Muscle of arm (tissue), 12 donors: Measurements from ENCODE around the gene TMEM9. TPM values are rescaled to one million over a fixed set of nuclear protein-coding genes. Genes with fewer than 3 reads are reported as not detected.

Experiments used
- DNase-seq: peaks from one replicate; pipeline ENCODE4 v3.0.0-alpha.2; 2013
- polyA plus RNA-seq, 12 donors: library from polyadenylated mRNA; unstranded; fragments of 120-200 nt; gene quantifications; one replicate each; pipeline ENCODE4 v1.2.1, GENCODE V29; 2013; ENCODE audit not compliant: insufficient read length in 12 of 12

The TMEM9 gene
- polyA plus RNA-seq, 12 donors, result 43.1 to 101 (median 54.1) TPM; not detected in 1

DNA sequence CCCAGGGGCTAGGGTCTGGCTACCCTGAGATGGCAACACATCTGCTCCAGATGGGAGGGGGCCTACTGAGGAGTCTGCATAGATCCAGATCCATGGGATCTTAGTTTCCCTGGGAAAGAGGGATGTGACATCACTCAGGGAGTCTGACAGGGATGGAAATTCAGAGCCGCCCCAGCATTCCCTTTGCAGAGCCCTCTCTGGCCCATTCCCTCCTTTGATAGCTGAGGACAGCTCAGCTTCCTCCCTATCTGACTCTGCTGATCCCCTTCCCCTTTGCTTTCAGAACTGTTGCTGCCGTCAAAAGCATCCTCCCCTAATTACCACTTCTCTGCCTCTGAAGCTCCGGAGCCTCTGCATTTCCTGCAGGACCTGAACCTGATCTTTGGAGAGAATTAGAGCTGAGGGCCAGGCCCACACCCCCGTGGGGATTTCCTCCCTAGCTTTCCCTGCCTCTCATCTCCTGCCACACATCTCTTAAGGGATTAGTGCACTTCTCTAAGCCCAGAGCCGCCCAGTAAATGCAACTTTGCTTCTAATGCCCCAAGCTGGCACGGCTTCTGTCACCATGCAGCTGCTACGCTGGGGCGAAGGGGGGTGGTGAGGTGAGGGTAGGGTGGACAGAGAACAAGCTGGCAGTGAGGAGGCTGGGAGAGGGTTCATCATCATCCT, 17.8 kb downstream of the TMEM9 start:
- no peak for DNase-seq

- no peak for DNase-seq
These were observed 19.9 kb downstream of the TMEM9 start for GRCh38 chr1:201134405-201134804.

- DNase-seq, result no peak
These were observed 22.9 kb downstream of the TMEM9 start for GRCh38 chr1:201131398-201131797.

- DNase-seq, result no peak
These were observed 25.3 kb downstream of the TMEM9 start for GRCh38 chr1:201128962-201129361.

- no peak for DNase-seq
These were observed 25.8 kb downstream of the TMEM9 start for GRCh38 chr1:201128476-201128875.

DNA sequence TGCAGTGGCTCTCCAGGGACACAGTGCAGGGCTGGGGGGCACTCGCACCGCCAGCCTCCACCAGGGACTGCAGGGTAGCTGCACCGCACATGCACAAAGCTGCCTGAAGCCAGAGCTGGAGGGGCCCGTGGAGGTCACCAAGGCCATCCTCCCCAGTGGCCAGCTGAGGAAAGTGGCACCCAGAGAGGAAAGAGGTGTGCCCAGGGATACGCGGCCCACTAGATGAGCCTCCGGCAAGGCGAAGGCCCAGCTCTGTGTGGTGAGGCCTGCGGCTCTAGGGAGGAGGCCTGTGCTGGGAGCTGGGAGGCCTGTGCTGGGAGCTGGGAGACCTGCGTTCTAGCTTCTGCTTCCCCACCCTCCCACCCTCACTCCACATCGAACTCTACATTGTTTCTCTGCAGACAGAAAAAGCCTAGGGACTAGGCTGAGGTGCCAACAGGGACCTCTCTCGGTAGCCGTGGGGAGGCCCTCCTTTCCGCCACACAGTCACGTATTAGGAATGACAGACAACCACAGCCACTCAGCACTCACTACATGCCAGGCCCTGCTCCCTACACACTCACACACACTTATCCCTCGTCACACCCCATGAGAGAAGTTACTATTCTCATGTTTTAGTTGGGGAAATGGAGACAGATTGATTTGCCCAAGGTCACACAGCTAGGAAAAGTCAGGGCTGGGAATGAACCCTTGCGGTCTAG, 26.4 kb downstream of the TMEM9 start:
- no peak for DNase-seq

- DNase-seq, result no peak
These were observed 27.2 kb downstream of the TMEM9 start, which contains the start of gene ASCL5 for GRCh38 chr1:201126832-201127754. ASCL5 (minus strand) TSS chr1:201127184; CDS start chr1:201115372, 11,812 bp downstream.

- DNase-seq, result no peak
These were observed 27.8 kb downstream of the TMEM9 start for GRCh38 chr1:201126463-201126831.

DNA sequence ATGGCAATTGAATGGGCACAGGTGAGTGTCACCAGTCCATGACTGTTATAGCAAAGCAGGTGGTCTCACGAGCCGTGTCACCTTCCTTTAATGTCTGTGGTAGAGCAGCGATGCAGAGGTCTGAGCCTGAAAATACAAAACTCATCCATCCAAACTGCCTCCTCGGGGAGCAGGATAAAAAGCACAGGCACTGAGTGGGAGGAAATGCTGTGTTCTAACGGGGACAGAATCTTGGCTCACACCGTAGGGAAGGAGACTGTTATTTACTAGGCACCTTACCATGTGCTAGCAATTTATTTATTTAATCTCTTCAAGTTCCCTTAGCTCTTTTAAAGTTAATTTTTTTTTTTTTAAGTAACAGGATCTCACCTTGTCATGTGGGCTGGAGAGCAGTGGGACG, 28.5 kb downstream of the TMEM9 start:
- no peak for DNase-seq

GRCh38 chr1:201125019-201125418, 29.3 kb downstream of the TMEM9 start:
- DNase-seq, result no peak

DNA sequence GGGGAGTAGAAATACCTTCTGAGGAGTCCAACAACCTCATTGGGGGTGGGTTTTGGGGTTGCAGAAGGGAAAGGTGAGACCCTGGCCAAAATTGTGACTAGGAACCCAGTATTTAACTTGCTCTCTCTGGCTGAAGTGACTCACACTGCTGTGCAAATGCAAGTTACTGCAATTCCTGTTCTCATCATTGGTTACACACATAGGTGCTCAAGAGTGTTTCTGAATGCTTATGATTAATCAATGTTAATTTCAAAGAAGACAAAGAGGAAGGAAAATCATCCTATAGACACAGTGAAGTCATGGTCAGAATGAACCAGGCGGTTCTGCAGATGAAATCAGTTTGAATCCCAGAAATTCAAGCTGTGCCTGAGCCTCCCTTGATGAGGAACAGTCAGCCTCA, 30.4 kb downstream of the TMEM9 start:
- no peak for DNase-seq

DNA sequence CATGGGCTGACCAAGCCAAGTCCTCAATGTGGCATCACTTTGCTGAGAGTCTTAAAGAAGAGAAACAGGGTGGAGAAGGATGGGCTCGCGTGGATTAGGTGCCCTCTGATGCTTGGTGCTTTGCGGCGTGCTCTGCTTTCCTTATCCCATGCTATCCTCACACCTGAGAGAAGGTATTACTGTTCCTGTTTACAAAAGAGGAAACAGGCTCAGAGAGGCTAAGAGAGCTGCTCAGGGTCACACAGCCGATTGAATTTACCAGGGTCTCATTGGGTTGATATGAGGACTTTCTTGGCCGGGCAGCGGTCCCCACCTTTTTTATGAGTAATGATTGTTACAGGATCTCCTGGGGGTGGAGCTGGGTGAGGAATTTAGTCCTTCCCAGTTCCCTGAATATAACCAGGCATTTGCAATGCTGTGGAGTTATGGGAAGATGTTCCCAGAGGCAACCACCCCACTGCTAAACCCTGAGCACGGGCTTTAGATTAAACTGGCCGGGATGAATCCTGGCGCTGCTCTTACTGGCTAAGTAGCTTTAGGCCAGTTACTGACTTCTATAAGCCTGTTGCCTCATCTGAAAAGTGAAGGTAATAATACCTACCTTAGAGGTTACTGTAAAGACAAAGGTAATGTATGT, 31.8 kb downstream of the TMEM9 start:
- DNase-seq, result no peak

DNA sequence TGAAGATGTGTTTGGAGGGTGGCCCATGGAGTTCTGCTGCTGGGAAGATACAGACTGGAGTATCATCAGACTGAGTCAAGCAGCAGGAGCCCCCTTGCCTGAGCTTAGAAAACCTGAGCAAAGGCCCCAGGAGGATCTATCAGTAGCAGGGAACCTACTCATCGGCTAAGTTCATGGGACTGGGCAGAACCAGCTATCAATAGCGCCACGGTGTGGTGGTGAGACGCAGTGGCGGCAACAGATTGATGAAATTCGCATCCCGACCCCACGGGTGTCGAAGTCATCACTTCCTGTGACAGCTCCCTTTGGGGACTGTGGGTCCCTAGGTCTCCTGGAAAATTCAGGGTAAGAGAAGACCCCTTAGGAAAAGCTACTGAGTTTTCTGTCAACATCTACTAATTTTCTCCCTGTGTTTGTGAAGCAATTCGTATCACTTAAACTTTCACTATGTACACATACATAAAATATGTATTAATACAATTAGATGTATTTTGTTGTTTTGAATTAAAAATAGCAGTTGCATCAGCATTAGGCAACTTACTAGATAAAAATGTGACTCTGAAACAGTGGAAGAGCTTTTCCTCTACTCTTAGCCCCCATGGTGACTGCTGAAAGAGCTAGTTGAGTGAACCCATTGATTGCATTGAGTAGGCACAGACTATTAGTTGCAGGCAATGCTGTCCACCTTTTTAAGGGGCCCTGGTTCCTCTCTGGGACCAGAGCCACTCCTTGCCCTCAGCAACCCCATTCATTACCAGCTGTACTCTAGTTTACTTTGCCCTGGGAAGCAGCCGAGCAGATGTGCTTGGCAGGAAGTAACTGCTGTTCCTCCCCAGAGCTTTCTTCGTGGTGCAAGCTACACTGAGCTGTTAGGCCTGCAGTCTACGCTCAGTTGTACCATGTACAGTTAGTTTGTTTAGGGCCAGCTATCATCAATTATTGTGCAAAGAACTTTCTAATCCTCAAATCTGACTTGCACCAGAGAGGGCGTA, 34.8 kb downstream of the TMEM9 start:
- no peak for DNase-seq

DNA sequence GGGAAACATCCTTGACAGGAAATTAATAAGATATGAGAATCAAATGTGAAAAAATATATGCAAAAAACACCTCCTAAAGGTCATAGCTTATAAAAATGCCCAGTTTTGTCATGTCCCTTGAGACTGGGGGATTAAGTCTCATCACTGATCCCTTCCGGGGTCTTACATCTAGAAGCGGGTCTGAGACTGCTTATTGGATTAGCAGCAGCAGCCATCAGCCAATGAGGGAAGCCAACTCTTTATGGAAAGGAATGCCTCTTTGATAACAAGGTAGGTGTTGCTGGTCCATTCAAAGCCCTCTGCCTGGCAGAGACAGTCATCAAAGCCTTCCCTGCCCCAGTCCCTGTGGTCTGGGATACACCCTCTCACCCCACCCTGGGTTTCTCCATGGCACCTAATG, 38.2 kb downstream of the TMEM9 start:
- DNase-seq, result no peak

DNA sequence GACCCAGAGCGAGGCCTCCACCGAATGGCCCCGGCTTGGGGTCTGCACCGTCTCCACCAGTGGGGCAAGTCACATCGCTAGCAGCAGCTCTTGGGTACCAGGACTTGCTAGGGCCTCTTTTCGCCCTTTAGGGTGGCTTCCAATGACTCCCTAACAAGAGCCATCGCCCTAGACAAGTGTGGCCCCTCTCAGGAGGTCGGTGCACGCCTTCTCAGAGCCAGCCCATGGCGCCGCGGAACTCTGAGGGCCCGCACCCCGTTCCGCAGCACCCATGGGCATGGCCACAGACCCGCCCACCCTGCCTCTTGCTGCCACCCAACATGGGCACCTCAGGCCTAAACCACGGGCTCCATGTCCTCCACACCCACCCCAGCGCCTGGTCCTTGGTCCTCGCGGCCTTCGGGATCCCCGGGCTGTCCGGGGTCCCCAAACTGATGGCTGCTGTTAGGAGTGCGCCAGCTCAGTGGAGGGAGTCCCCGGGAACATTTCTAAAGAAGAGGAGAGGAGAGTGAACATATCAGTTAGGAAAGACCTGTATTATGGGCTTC, 38.8 kb downstream of the TMEM9 start:
- no peak for DNase-seq

GRCh38 chr1:201114245-201115131, 39.8 kb downstream of the TMEM9 start:
- DNase-seq, result peak; percentile 90

- DNase-seq, result no peak
These were observed 40.6 kb downstream of the TMEM9 start for GRCh38 chr1:201113451-201114244.

- DNase-seq, result no peak
These were observed 41.3 kb downstream of the TMEM9 start for GRCh38 chr1:201112926-201113325.
